GM20431 (cell line): Measurements from ENCODE around the gene FCAR.
"Not testable (repeated sequence)": the region's sequence is repeated elsewhere in the genome, so short reads cannot be mapped to it uniquely, and the experiment has no call there.

ENCODE experiments used
- in situ Hi-C: fragments of 300-500 bp; cut with MseI, MboI; formaldehyde crosslinking; loops from one replicate; pipeline ENCODE4 v1.15.0; 2020; ENCODE audit warnings: low sequenced_read_pairs; ENCODE audit not compliant: unreplicated experiment

The FCAR gene

DNA sequence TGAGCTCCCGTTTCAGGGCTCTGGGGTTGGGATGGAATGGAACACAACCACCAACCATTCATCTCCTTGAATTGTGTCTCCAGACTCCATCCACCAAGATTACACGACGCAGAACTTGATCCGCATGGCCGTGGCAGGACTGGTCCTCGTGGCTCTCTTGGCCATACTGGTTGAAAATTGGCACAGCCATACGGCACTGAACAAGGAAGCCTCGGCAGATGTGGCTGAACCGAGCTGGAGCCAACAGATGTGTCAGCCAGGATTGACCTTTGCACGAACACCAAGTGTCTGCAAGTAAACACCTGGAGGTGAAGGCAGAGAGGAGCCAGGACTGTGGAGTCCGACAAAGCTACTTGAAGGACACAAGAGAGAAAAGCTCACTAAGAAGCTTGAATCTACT is 15.5 kb downstream of the FCAR start:
- in situ Hi-C loops: no loop called here

DNA sequence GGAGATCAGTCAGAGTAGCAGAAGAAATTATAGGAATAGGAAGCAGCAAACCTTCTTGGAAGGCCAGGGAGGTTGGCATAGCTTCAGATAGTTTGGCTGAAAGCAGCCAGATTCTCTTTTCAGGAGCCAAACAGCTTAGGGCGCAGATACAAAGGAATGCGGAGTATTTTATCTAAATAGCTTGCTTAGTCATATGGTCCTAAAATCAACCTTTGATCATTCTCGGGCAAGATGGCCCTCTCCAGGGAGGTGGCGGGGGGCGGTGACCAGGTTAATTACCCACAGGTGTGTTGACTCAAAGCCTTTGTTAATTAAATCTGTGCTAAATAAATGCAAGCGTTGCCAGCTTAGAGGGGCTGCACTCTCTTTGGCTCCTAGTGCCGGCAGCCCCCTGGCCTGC is 19.4 kb downstream of the FCAR start:
- in situ Hi-C loops: no loop called here

DNA sequence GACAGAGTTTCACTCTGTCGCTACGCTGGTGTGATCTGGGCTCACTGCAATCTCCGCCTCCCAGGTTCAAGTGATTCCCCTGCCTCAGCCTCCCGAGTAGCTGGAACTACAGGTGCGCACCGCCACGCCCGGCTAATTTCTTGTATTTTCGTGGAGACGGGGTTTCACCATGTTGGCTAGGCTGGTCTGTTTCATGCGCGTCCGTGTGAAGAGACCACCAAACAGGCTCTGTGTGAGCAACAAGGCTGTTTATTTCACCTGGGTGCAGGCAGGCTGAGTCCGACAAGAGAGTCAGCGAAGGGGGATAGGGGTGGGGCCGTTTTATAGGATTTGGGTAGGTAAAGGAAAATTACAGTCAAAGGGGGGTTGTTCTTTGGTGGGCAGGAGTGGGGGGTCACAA is 20.1 kb downstream of the FCAR start:
- in situ Hi-C loops: not testable (repeated sequence)

DNA sequence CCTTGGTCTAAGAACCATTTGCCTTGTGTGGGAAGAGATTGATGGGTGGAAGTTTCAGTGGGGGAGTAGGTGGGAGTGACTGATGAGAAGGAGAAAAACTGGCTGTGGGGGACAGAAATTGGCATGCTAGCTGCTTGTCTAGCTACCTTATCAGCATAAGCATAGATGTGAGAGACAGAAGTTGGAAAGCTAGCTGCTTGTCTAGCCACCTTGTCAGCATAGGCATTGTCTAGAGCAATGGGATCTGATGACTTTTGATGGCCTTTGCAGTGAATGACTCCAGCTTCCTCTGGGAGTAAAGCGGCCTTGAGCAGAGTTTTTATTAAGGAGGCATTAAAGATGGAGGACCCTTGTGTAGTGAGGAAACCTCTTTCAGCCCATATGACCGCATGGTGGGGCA is 22.0 kb downstream of the FCAR start:
- in situ Hi-C loops: no loop called here

DNA sequence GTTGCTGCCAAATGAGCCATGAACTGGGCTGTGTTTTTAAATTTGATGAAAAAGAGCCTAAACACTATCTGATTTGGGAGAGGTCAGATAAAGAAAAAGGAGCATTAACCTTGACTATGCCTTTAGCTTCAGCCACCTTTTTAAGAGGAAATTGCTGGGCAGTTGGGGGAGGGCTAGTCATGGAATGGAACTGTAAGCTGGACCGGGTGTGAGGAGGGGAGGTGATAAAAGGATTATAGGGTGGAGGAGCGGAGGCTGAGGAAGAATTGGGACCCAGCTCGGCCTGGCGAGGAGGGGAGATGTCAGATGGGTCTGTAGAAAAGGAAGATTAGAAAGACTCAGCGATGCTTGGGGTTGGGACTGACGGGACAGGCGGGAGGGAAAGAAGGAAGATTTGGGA is 24.6 kb downstream of the FCAR start:
- in situ Hi-C loops: not testable (repeated sequence)

DNA sequence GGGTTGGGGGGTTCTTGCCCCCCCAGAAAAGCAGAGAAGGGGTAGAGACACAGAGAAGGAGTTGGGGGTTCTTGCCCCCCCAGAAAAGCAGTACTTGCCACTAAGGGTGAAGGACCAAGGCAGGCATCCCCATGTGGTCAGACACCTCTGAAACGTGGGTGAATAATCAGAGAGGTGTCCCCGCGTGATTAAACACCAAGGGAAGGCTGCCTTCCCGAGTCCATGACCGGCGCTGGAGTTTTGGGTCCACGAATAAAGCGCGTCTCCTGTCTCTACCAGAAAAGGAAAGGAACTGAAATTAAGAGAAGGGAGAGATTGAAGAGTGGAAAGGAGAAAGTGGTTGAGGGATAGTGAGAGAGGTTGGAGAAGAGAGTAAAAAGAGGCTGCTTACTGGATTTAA is 25.6 kb downstream of the FCAR start:
- in situ Hi-C loops: not testable (repeated sequence)

DNA sequence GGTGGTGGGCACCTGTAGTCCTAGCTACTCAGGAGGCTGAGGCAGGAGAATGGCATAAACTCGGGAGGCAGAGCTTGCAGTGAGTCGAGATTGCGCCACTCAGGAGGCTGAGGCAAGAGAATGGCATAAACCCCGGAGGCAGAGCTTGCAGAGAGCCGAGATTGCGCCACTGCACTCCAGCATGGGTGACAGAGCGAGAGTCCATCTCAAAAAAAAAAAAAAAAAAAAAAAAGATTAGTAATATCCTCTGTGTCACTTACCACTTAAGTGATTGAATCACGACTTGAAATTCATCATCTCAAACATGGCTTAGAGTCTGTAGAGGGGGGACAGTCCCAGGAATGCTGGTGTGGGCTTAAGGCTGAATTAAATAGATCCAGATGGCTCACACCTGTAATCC is 27.1 kb downstream of the FCAR start:
- in situ Hi-C loops: not testable (repeated sequence)

DNA sequence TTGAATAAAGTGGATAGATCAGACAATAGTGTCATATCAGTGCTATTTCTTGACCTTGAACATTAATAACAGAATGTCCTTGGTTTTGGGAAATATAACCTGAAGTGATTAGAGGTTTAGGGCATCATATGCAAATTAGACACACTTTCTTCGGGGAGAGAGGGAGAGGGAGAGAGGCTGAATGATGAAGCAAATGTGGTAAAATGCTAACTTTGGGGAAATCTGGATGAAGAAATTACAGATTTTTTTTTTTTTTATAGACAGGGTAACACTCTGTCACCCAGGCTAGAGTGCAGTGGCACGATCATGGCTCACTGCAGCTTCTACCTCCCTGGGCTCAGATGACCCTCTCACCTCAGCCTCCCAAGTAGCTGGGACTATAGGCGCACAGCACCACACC is 28.0 kb downstream of the FCAR start:
- in situ Hi-C loops: no loop called here

DNA sequence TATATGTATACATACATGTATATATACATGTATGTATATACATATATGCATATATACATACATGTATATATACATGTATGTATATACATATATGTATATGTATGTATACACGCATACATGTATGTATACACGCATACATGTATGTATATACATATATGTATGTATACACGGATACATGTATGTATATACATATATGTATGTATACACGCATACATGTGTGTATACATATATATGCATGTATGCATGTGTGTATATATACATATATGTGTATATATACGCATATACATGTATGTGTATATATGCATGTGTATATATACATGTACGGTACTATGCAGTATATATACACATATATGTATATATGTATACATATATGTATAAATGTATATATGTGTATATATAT is 29.3 kb downstream of the FCAR start:
- in situ Hi-C loops: no loop called here

DNA sequence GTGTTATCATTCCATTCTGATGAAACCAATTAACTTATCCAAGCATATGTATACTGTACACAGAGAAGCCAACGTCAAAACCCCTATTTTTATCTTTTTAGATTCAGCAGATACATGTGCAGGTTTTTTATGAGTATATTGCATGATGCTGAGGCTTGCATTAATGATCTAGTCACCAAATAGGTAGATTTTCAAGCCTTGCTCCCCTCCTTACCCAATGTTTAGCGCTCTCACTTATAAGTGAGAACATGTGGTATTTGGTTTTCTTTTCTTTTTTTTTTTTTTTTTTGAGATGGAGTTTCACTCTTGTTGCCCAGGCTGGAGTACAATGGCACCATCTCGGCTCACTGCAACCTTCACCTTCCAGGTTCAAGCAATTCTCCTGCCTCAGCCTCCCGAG is 30.2 kb downstream of the FCAR start:
- in situ Hi-C loops: not testable (repeated sequence)

DNA sequence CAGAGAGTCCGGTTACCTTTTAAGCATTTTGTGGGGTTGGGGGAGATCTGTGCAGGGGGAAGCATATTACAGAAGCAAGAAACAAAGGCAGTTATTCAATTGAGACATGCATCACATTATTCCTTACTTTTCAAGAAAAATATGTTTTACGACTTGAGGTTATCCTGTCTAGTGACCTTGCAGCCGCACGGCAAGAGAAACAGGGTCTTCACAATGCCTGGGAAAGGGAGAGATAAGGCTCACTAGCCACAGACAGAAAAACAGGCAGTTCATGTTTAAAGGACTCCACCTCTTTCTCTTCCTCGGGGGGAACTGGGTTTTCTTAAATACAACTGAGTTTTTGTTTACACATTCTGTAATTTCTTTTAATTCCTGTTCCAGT is 31.4 kb downstream of the FCAR start:
- in situ Hi-C loops: no loop called here

DNA sequence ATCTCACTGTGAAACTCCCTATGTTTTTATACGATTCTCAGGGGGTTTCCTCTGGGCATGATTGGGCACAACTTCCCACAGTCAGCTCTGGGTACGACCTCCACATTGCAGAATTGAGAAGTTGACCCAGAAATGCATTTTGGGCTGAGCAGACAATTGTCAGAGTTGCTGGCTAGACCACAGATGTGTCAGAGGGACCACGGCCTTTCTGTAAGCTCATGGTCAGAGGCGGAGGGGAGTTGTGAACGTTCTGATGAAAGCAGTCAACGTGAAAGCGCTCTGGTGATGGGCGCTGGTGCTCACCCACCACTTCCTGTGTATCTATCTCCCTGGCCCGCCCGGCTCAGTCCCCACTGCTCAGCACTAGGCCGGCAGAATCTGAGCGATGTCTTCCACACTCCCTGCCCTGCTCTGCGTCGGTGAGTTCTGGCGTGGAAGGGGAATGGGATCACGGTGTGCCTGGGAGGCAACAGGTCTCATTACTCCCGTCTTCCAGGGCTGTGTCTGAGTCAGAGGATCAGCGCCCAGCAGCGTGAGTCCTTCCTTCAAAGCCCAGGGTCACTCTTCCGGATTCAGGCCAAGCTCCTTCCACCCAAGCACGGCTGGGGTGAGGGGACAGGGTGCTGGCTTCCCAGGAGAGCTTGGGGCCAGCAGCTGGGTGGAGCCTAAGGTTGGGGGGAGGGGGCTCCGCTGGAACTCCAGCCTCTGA is 31.9 kb downstream of the FCAR start, which contains the start of gene NCR1:
Gene NCR1, plus strand, starts transcription at position 346 of the 709 bp plus-strand sequence. Its CDS starts 40 bp downstream, at position 386.
- in situ Hi-C loops: no loop called here

DNA sequence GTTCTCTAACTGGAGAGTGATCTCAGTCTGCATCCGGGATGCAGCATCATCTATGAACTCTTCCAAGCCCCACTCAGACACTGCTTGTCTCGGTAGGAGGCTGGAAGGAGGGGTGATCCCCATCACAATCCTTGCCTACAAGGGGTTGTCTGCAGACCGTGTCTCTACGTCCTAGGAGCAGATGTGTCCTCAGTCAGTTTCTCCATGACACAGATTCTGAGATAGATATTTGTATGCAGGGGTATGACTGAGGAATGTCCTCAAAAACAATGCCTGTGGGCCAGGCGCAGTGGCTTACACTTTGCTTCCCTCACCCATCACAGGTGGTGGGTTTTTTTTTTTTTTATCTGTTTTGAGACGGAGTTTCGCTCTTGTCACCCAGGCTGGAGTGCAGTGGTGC is 32.8 kb downstream of the FCAR start:
- in situ Hi-C loops: no loop called here

DNA sequence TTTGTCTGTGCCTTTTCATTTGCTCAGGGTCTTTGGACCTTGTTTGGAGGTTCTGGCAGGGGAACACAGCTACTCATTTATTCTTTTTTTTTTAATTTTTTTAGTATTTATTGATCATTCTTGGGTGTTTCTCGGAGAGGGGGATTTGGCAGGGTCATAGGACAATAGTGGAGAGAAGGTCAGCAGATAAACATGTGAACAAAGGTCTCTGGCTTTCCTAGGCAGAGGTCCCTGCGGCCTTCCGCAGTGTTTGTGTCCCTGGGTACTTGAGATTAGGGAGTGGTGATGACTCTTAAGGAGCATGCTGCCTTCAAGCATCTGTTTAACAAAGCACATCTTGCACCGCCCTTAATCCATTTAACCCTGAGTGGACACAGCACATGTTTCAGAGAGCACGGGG is 33.9 kb downstream of the FCAR start:
- in situ Hi-C loops: not testable (repeated sequence)

DNA sequence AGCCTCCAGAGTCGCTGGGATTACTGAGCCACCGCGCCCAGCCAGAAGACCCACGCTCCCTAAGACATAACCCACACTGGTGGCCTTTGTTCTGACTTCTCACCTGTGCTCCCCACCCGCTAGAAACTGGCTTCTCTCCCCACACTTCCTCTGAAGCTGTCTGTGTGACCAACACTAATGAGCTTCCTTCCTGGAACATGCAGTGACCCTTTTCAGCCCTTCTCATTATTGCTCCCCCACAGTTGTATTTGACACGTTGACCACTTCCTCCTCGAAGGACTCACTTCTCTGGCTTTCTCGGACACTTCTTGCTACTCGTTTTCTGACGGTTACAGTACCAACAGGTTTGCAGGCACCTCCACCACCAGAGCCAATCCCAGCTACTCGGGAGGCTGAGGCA is 42.8 kb downstream of the FCAR start:
- in situ Hi-C loops: no loop called here

DNA sequence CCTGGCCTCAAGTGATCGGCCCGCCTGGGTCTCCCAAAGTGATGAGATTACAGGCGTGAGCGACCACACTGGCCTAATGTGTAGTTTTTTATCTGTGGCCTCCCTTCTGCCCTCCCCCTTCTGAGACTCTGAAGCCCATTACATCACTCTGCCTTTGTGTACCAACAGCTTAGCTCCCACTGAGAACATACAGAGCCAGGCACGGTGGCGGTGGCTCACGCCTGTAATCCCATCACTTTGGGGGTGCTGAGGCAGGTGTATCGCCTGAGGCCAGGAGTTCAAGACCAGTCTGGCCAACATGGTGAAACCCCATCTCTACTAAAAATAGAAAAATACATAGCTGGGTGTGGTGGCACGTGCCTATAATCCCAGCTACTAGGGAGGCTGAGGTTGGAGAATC is 44.5 kb downstream of the FCAR start:
- in situ Hi-C loops: no loop called here

DNA sequence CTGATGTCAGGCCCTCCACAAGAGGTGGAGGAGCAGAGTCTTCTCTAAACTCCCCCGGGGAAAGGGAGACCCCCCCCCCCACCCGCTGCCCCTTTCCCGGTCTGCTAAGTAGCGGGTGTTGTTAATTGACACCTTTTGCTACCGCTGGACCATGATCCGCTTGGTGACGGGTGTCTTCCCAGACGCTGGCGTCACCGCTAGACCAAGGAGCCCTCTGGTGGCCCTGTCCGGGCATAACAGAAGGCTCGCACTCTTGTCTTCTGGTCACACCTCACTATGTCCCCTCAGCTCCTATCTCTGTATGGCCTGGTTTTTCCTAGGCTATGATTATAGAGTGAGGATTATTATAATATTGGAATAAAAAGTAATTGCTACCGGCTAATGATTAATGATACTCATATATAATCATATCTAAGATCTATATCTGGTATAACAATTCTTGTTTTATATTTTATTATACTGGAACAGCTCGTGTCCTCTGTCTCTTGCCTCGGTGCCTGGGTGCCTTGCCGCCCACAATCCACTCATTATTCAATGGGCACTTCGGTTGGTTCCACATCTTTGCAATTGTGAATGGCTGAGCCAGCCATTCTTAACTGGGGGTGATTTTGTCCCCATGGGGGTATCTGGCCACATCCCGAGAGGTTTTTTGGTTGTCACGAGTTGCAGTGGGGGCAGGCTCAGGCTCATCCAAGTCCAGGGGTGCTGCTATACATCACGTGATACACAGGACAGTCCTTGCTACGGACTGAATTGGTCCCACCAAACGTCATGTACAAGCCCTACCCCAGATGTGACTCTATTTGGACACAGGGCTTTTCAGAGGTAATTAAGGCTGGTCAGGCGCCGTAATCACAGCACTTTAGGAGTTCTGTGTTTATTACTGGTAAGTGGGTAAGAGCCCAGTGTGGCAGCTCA is 45.9 kb downstream of the FCAR start:
- in situ Hi-C loops: not testable (repeated sequence)

DNA sequence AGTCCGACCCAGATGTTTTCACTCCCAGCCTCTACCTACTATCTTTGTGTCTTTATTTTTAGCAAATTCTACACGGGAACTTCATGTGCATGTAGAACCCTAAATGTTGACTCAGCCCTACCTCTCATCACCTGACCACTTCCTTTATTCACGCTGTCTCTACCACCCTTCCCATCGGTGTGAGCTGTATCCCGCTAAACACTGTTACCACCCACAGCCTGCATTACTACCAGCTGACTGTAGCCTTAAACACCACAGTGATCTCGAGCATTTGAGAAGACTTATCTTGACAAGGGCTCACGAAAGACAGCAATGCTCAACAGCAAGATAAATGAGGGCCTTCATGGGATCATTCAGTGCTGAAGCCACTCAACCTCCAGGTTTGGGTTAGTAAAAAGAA is 47.0 kb downstream of the FCAR start:
- in situ Hi-C loops: no loop called here

DNA sequence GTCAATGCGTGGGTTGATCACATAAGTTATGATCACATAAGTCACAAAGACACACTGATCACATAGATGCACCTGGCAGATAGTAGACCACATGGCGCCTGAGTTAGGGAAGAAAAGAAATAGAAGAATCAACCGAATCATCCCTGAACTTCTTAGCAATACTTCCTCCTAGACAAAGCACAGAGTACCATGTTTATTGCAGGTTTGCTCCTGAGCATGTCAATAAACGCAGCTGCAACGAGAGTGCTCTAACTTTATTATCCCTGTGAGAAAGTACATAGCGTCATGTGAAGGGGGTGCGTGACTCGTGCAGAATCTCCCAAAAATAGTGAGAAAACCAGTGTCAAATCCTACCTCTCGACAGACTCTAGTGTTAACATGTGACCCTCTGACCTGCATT is 49.2 kb downstream of the FCAR start:
- in situ Hi-C loops: no loop called here

DNA sequence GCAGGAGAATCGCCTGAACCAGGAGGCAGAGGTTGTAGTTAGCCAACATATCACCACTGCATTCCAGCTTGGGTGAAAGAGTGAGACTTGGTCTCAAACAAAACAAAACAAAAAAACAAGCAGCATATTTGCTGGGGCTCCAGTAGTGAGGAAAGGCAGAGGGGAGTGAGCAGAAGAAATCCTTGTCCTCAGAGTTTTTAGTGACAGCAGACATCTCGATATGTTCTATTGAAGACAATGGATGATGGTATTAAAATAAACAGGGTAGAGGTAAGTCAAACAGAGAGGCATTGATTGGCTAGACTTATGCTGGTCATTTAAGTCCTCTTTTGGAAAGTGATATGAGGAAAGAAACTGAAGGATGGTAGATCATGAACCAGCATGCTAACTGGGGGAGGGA is 54.3 kb downstream of the FCAR start:
- in situ Hi-C loops: no loop called here

DNA sequence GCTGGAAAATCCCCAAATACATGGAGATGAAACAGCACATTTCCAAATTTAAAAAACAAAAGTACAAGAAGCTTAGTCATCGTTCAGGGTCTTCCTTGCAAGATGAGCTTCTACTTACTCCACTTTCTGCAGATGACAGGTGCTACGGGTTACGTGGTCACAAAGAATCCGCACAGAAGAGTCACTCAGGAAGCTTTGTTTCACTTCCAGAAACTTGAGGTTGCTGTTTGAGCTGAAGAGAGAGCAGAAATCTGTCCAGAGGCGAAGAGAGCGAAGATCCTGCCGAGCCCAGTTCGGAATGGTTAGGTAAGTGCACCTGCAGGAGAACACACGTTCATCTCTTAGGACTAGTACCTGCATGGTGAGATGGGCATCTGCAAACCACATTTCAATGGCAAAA is 63.9 kb downstream of the FCAR start:
- in situ Hi-C loops: no loop called here
